BE2C (cell line): ENCODE results near the gene ZNF148.

ENCODE experiments used
- DNase-seq: peaks from one replicate; pipeline ENCODE4 v3.0.0-alpha.2; 2020
- H3K27me3 ChIP-seq: fragments of 250-450 bp; sonication (Bioruptor Pico); 2 replicates; pipeline ENCODE4 v1.5.1; 2020; ENCODE audit warnings: mild to moderate bottlenecking
- H3K36me3 ChIP-seq: fragments of 250-450 bp; sonication (Bioruptor Pico); 2 replicates; pipeline ENCODE4 v1.5.1; 2020; ENCODE audit warnings: mild to moderate bottlenecking
- H3K4me1 ChIP-seq: fragments of 250-450 bp; sonication (Bioruptor Pico); 2 replicates; pipeline ENCODE4 v1.5.1; 2020
- H3K4me3 ChIP-seq: 2 replicates; pipeline ENCODE4 v1.5.1; 2011; ENCODE audit warnings: low read depth, low read length
- H3K9me3 ChIP-seq: fragments of 250-450 bp; sonication (Bioruptor Pico); 2 replicates; pipeline ENCODE4 v1.5.1; 2020
- TF ChIP-seq, protein P1 (sequence below): IDR thresholded peaks from 2 replicates; pipeline ENCODE4 v1.5.1; 2012; ENCODE audit warnings: mild to moderate bottlenecking, low read depth, low read length

ZNF148 gene

DNA sequence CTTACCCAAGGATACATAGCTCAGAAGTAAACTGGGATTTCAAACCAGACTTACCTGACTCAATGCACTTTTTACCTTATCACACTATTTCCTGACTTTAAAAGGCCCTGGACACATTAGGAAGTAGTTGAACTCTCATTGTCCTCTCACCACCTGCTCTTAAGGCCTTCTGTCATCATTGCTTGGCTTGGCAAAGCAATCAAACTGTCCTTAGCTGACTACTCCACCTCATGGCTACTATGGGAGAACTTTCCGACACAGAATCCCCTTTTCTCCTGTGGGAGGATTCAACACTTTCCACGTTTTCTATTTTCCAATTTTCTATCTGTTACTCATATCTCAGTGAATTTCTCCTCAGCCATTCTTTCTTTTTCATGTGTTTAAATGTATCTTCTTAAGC lies 55.4 kb downstream of the ZNF148 start:
- Histone ChIP-seq H3K4me3 (no peak overlapping the region), H3K36me3 (peaks cover 14% of the 10 kb centered on the region), H3K9me3 (no peaks in the 10 kb centered on the region), H3K4me1 (peaks cover 4% of the 10 kb centered on the region; the same call in 1 of the 2 replicates), H3K27me3 (no peaks in the 10 kb centered on the region)
- DNase-seq = no peak
- TF ChIP-seq, protein P1, sequence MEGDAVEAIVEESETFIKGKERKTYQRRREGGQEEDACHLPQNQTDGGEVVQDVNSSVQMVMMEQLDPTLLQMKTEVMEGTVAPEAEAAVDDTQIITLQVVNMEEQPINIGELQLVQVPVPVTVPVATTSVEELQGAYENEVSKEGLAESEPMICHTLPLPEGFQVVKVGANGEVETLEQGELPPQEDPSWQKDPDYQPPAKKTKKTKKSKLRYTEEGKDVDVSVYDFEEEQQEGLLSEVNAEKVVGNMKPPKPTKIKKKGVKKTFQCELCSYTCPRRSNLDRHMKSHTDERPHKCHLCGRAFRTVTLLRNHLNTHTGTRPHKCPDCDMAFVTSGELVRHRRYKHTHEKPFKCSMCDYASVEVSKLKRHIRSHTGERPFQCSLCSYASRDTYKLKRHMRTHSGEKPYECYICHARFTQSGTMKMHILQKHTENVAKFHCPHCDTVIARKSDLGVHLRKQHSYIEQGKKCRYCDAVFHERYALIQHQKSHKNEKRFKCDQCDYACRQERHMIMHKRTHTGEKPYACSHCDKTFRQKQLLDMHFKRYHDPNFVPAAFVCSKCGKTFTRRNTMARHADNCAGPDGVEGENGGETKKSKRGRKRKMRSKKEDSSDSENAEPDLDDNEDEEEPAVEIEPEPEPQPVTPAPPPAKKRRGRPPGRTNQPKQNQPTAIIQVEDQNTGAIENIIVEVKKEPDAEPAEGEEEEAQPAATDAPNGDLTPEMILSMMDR = no peak

DNA sequence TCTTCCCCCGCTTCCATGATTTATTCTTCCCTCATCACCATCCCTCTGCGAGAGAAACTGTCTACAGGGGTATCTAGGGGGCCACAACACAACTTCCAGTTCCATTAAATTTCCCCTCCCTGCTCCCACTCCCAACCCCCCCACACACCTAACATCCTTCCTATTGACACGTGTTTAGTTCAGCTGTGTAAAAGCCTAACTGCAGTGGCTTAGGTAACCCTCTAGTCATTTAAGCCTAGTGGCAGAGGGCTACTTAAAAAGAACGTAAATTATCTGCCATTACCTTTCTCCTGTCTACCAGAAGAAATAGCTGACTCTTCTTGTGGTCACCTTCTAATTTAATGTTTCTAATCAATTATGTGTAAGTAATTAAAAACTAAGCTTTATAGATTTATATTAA lies 56.3 kb downstream of the ZNF148 start:
- no peak overlapping the region for H3K4me3 ChIP-seq
- TF ChIP-seq, protein P1 = no peak

DNA sequence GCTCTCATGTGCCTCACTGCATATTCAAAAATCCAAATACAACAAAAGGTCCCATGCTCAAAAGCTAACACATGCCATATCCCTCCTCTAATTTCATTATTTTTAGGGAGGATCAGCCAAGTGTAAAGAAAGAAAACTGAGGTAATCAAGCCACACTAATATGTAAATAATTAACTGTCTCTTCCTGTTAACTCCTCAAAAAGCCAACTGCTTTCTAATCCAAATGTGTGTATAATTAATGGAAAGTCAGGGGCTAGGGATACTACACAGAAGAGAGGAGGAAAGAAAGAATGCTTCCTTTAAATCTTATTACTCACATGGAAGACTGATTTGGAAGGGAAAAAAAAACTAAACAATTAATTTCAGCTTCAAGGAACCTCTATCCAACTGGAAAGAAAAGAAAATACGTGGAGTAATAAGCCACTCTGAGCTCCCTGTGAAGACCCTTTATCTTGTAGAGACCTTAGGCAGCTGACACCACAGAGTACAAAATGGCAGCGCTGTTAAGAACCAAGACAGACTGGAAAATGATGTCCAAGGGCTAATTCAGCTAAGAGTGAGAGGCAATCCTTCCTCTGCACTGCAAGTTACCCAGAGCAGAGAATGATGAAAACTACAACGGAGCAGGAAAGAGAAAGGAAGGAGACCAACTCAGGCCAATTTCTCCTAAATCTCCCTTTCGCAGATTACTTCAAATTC lies 56.8 kb downstream of the ZNF148 start:
- peaks cover 4% of the 10 kb centered on the region; the same call in 1 of the 2 replicates for H3K4me1 ChIP-seq
- no peak overlapping the region for H3K4me3 ChIP-seq
- H3K27me3 ChIP-seq = no peaks in the 10 kb centered on the region
- H3K9me3 ChIP-seq = no peaks in the 10 kb centered on the region
- DNase-seq = no peak
- H3K36me3 ChIP-seq = peaks cover 22% of the 10 kb centered on the region
- TF ChIP-seq, protein P1 = no peak

More for the DNA sequence above, 56.3 kb downstream of the ZNF148 start:
- Histone ChIP-seq H3K27me3 (no peaks in the 10 kb centered on the region), H3K9me3 (no peaks in the 10 kb centered on the region), H3K4me1 (peaks cover 4% of the 10 kb centered on the region; the same call in 1 of the 2 replicates), H3K36me3 (peaks cover 22% of the 10 kb centered on the region)
- DNase-seq = no peak

DNA sequence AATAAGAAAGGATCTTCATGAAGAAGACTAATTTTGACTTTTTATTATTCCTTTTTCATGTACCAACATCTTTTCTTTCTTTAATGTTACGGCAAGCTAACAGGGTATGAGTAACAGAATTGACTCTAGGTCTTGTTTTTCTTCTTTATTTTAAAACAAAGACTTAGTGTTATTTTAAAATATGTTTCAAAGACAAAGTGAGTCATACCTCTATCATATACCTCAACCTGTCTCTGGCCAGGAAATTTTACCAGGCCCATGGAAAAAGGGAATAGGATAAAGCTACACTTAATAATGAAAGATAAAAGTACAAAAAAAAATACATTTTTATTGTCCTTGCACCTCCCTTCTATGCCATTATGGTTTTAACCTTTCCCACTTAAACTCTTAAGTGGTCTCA lies 57.4 kb downstream of the ZNF148 start:
- TF ChIP-seq, protein P1 = no peak
- H3K4me1 ChIP-seq = peaks cover 4% of the 10 kb centered on the region; the same call in 1 of the 2 replicates
- no peak overlapping the region for H3K4me3 ChIP-seq
- no peaks in the 10 kb centered on the region for H3K27me3 ChIP-seq
- peaks cover 22% of the 10 kb centered on the region for H3K36me3 ChIP-seq
- H3K9me3 ChIP-seq = no peaks in the 10 kb centered on the region
- no peak for DNase-seq

DNA sequence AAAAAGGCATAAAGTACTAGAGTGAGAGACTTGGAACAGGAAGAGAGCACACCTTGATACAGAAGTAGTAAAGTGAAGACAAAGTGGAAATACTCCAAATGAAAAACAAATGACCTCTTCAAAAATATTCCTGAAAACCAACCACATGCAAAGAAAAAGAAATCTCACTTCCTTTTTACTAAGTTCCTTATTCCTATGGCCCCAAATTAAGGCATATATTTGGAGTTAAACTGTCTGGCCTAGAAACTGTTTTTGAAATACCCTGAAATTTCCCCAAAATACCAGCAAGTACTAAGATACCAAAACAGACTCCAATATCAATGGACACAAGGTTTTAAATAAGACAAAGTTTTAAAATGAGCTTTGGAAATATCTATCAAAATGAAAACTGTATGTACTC lies 58.2 kb downstream of the ZNF148 start:
- Histone ChIP-seq H3K4me1 (peaks cover 4% of the 10 kb centered on the region; the same call in 1 of the 2 replicates), H3K27me3 (no peaks in the 10 kb centered on the region), H3K4me3 (no peak overlapping the region), H3K36me3 (peaks cover 26% of the 10 kb centered on the region), H3K9me3 (no peaks in the 10 kb centered on the region)
- no peak for DNase-seq
- TF ChIP-seq, protein P1 = no peak

DNA sequence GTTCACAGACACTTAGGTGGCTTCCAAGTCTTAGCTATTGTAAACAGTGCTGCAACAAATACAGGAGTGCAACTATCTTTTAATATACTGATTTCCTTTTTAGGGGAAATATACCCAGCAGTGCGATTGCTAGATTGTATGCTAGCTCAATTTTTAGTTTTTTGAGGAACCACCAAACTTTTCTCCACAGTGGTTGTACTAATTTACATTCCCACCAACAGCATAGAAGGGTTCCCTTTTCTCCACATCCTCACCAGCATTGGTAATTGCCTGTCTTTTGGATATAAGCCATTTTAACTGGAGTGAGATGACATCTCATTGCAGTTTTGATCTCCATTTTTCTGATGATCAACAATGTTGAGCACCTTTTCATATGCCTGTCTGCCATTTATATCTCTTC lies 58.9 kb downstream of the ZNF148 start:
- Histone ChIP-seq H3K4me1 (peaks cover 4% of the 10 kb centered on the region; the same call in 1 of the 2 replicates), H3K27me3 (no peaks in the 10 kb centered on the region), H3K4me3 (no peak overlapping the region), H3K9me3 (no peaks in the 10 kb centered on the region), H3K36me3 (peaks cover 31% of the 10 kb centered on the region)
- no peak for DNase-seq
- TF ChIP-seq, protein P1 = no peak
